ENCODE results near the gene CORO7. TPM values are rescaled to one million over a fixed set of nuclear protein-coding genes. Genes with fewer than 3 reads are reported as not detected.

Gene CORO7
- 91.2 and 301 TPM in 2 replicates for total RNA-seq (2011; cell fraction: chromatin; rRNA removed; ENCODE audit: low replicate concordance)
- total RNA-seq (2011; cell fraction: nucleolus; rRNA removed): 159 and 160 TPM in 2 replicates
- 112 and 116 TPM in 2 replicates for total RNA-seq (2011; cell fraction: nucleoplasm; rRNA removed)
- 30.5 and 37.8 TPM in 2 replicates for total RNA-seq (2014; rRNA removed)
- 6.9 and 8.5 TPM in 2 replicates for total RNA-seq (2014; rRNA removed; fragmentation: Illumina TruSeq; extraction: Trizol)
- 18.7 and 21.0 TPM in 2 replicates for total RNA-seq (2015; rRNA removed; fragmentation: Illumina TruSeq; extraction: Trizol)
- 67.0 and 77.2 TPM in 2 replicates for total RNA-seq (2021)
- 15.4 and 35.9 TPM in 2 replicates for polyA plus RNA-seq (2011; rRNA removed)
- polyA plus RNA-seq (2011; cell fraction: cytosol; rRNA removed): 17.5 and 26.3 TPM in 2 replicates
- polyA plus RNA-seq (2011; cell fraction: nucleus; rRNA removed): 184 and 367 TPM in 2 replicates
- 31.1 and 80.3 TPM in 2 replicates for polyA plus RNA-seq (2012)
- polyA plus RNA-seq (2014; fragmentation: Illumina TruSeq; extraction: Trizol): 21.6 and 29.6 TPM in 2 replicates
- under 1 TPM; 0.45 to 0.51 TPM for polyA plus RNA-seq (2014; fragmentation: Nextera tagmentation; extraction: Ambion mirVana)
- 54.1 and 63.1 TPM in 2 replicates for polyA plus RNA-seq (2014; rRNA removed)
- polyA minus RNA-seq (2011; rRNA and poly(A)+ RNA removed): 11.1 and 17.7 TPM in 2 replicates
- polyA minus RNA-seq (2011; cell fraction: cytosol; rRNA and poly(A)+ RNA removed): 33.7 and 44.1 TPM in 2 replicates
- polyA minus RNA-seq (2011; cell fraction: nucleus; rRNA and poly(A)+ RNA removed): 52.4 and 63.5 TPM in 2 replicates
- percentile 61 among the genes with signal in this experiment for Bru-seq, nascent RNA
- percentile 64 among the genes with signal in this experiment for BruChase-seq, experiment 1, labeled RNA remaining after a 2-hour chase
- BruChase-seq, experiment 2, labeled RNA remaining after a 6-hour chase: percentile 63 among the genes with signal in this experiment
- long read RNA-seq, experiment 1, transcript CORO7-201 (28 exons, 3,540 nt): major isoform, 7 of 85 reads
- long read RNA-seq, experiment 1, partial matches to known transcripts: 41 of 85 reads
- long read RNA-seq, experiment 1, other reads (novel, unspliced or antisense): 37 of 85 reads
- long read RNA-seq, experiment 2, transcript CORO7-201 (28 exons, 3,540 nt): major isoform, 13 of 35 reads
- long read RNA-seq, experiment 2, partial matches to known transcripts: 13 of 35 reads
- long read RNA-seq, experiment 2, other reads (novel, unspliced or antisense): 9 of 35 reads
- long read RNA-seq, experiment 3, transcript CORO7-201 (28 exons, 3,540 nt): major isoform, 7 of 11 reads
- long read RNA-seq, experiment 3, partial matches to known transcripts: 1 of 11 reads
- long read RNA-seq, experiment 3, other reads (novel, unspliced or antisense): 3 of 11 reads

GRCh38 chr16:4416200-4417032 lies at the start of gene CORO7:
TSS of gene CORO7 (minus strand) at chr16:4416596. CDS start at chr16:4416518, 78 bp downstream.
- H3K4me3 ChIP-seq: peak within 1 kb of the TSS; percentile 91
- peak within 1 kb of the TSS; percentile 93 for H3K4me2 ChIP-seq (ENCODE audit: insufficient read depth, low read length)
- FAIRE-seq (peak; percentile 83), DNase-seq (ENCODE audit: extremely low read depth in 1 of 4, low spot score in 3 of 4) (peak; percentile 97 to 98 (median 98)), ATAC-seq (peak; percentile 97)
- H2AFZ ChIP-seq (ENCODE audit: low read depth, low read length): peak within 1 kb of the TSS; percentile 89
- under 1% methylated on average over 60 of the region's 92 CpGs for WGBS (ENCODE audit: insufficient coverage, low coverage, missing lambda C conversion rate)
- CTCF ChIA-PET (ENCODE audit: low intra/inter-chr PET ratio): no interaction called here
- H3K79me2 ChIP-seq (ENCODE audit: control insufficient read depth, insufficient read depth, low read length): peaks cover 41% of the 10 kb centered on the region
- H3K9me3 ChIP-seq (replicated peaks; ENCODE audit: control insufficient read depth, insufficient read depth, low read depth, low read length): no peaks in the 10 kb centered on the region
- intact Hi-C loops (cut with micrococcal nuclease) (loop anchor here (1.0 to 10.0 kb wide), 2 partner anchors 9 to 538 kb away; partner anchors contain the start of genes DNAJA3 and SEC14L5), in situ Hi-C loops (cut with MboI) (no loop called here)
- H3K36me3 ChIP-seq (ENCODE audit: control insufficient read depth, insufficient read depth, low read length): peaks cover 30% of the 10 kb centered on the region; the same call in 2 of the 3 replicates
- H3K9me1 ChIP-seq (ENCODE audit: control insufficient read depth, insufficient read depth, low read length): no peaks in the 10 kb centered on the region
- peaks cover 21 to 38% of the 10 kb centered on the region in 2 experiments; a peak in 4 of 5 replicates for H3K4me1 ChIP-seq (replicated peaks in 1 of 2; ENCODE audit: control insufficient read depth in 2 of 2, insufficient read depth in 2 of 2, low read length in 2 of 2)
- peak within 1 kb of the TSS; percentile 89 to 92 for H3K9ac ChIP-seq (ENCODE audit: insufficient read depth in 1 of 2, low read depth in 2 of 2, low read length in 2 of 2)
- no peaks in the 10 kb centered on the region for H3K27me3 ChIP-seq (ENCODE audit: control insufficient read depth in 2 of 2, insufficient read depth in 2 of 2, low read length in 2 of 2)
- no TSS peak for BruUV-seq (replicated peaks)
- POLR2A ChIA-PET: interaction anchor here (0.6 to 4.2 kb wide), 7 partner anchors 9 to 374 kb away, joined by 3 to 35 read pairs (median 6); partner anchors contain the start of gene DNAJA3
- H3K27ac ChIP-seq (ENCODE audit: extremely low read depth, low read depth, low read length): peak within 1 kb of the TSS; percentile 93
- H4K20me1 ChIP-seq (replicated peaks; ENCODE audit: control insufficient read depth, insufficient read depth, low read length): peaks cover 32% of the 10 kb centered on the region
- TF ChIP-seq THAP12 (CRISPR knock-in tag; IDR thresholded peaks at IDR 0.05) (peak; percentile 24; the same call in 1 of the 2 replicates), MAX (CRISPR knock-in tag; IDR thresholded peaks at IDR 0.05) (peak; percentile 93), BRD4 (IDR thresholded peaks at IDR 0.05) (peak; percentile 51; the same call in 1 of the 2 replicates), CHD1 (IDR thresholded peaks at IDR 0.05; ENCODE audit: low read length) (peak; percentile 26), HNRNPK (IDR thresholded peaks at IDR 0.05; ENCODE audit: low read depth, low read length, poor library complexity, severe bottlenecking) (no peak), ZBTB2 (IDR thresholded peaks at IDR 0.05) (peak; percentile 87), ZFP91 (CRISPR knock-in tag; IDR thresholded peaks at IDR 0.05) (no peak)

Measured in K562 (cell line).